HG02623 (cell line): ENCODE data around the gene ANAPC16.
"Not testable (repeated sequence)": the region's sequence is repeated elsewhere in the genome, so short reads cannot be mapped to it uniquely, and the experiment has no call there.

Experiments used
- ATAC-seq: cut with Tn5 transposase; IDR thresholded peaks from one replicate; pipeline ENCODE4 v1.9.1; 2021; ENCODE audit warnings: moderate library complexity; ENCODE audit not compliant: unreplicated experiment

Gene ANAPC16

GRCh38 chr10:72242675-72243074, 26.9 kb downstream of the ANAPC16 start:
- no peak for ATAC-seq

- no peak for ATAC-seq
Observed at GRCh38 chr10:72243822-72244437, 28.1 kb downstream of the ANAPC16 start.

- ATAC-seq: no peak
Observed at GRCh38 chr10:72244573-72245038, 28.8 kb downstream of the ANAPC16 start.

- no peak for ATAC-seq
Observed at GRCh38 chr10:72245949-72246525, 30.2 kb downstream of the ANAPC16 start.

GRCh38 chr10:72248468-72249151, 32.8 kb downstream of the ANAPC16 start:
- ATAC-seq: peak; percentile 76

- not testable (repeated sequence) for ATAC-seq
Observed at GRCh38 chr10:72249176-72249862, 33.5 kb downstream of the ANAPC16 start.

- ATAC-seq: no peak
Observed at GRCh38 chr10:72250666-72251065, 34.9 kb downstream of the ANAPC16 start.

GRCh38 chr10:72251635-72252034, 35.8 kb downstream of the ANAPC16 start:
- no peak for ATAC-seq

- no peak for ATAC-seq
Observed at GRCh38 chr10:72252972-72253371, 37.2 kb downstream of the ANAPC16 start.

- no peak for ATAC-seq
Observed at GRCh38 chr10:72253578-72253977, 37.8 kb downstream of the ANAPC16 start.

- ATAC-seq: no peak
Observed at GRCh38 chr10:72254813-72255568, 39.2 kb downstream of the ANAPC16 start.

GRCh38 chr10:72255977-72256729, 40.3 kb downstream of the ANAPC16 start:
- ATAC-seq: no peak

- no peak for ATAC-seq
Observed at GRCh38 chr10:72257051-72257892, 41.5 kb downstream of the ANAPC16 start.

GRCh38 chr10:72258617-72259016, 42.8 kb downstream of the ANAPC16 start:
- ATAC-seq: no peak

- no peak for ATAC-seq
Observed at GRCh38 chr10:72259491-72260238, 43.9 kb downstream of the ANAPC16 start.

- peak; percentile 53 for ATAC-seq
Observed at GRCh38 chr10:72260239-72260975, 44.6 kb downstream of the ANAPC16 start.

- ATAC-seq: peak; percentile 29
Observed at GRCh38 chr10:72260976-72261783, 45.4 kb downstream of the ANAPC16 start.
